ENCODE results near the gene PAPOLG.
"Not testable (repeated sequence)": the region's sequence is repeated elsewhere in the genome, so short reads cannot be mapped to it uniquely, and the experiment has no call there.

The PAPOLG gene

DNA sequence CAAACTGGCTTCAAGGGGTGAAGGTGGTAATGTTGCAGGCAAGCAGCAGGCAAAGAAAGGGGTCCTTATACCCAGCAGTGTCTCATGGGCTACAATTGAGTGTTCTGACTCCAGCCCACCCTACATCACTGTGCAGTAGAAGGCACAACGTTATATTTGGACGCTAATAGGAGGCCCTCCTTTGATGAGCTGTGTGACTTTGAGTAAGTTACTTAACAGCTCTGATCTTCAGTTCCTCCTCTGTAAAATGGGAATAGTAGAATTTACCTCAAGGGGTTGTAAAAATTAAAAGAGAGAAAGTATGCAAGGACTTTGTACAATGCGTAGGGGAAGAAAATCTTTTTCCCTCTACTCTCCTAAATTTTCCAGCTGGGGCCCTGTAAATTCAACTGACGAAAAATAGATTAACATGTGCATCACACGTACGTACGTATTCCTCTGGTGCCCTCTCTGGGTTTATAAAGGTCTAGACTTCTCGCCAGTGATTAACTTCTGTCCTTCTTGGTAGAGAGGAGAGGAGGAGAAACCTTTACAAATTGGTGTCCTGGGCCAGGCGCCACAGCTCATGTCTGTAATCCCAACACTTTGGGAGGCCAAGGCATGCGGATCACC is 67.7 kb downstream of the PAPOLG start:
- DNase-seq (ENCODE audit: low read depth): no peak

DNA sequence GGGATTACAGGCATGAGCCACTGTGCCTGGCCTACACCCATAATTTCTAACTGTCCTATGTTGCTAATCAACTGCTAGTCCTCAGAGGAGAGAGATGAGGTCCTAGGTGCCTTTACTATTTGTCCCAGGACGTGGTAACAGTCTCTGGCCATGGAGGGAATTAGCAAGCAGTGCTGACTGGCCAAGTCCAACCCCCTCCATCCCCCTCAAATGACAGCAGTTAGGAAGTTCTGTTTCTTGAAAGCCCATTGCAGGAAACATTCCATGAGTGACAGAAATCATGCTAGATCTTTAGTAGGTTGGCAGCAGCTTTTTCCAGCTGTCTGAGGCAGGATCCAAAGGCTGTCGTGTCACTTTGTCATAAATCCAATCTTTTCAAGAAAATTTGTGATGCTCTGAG is 69.6 kb downstream of the PAPOLG start:
- no peak for DNase-seq (ENCODE audit: low read depth)

DNA sequence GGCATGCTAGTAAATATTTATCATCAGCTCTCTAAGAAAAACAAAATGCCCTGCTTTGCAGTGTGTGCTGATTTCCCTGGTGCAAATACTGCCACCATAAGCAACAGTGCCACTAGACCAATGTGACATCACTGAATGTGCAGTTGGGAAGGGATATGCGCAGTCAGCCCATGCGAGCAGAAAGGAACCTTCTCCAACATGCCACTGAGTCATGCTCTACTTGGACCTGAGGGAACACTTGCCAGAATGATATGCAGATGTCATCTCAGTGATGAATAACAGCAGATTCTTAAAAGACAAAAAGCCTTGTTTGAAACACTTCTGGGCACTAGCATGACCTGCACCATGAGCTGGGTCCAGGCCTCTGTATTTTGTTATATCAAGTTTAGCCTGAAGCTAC is 70.0 kb downstream of the PAPOLG start:
- DNase-seq (ENCODE audit: low read depth): no peak

DNA sequence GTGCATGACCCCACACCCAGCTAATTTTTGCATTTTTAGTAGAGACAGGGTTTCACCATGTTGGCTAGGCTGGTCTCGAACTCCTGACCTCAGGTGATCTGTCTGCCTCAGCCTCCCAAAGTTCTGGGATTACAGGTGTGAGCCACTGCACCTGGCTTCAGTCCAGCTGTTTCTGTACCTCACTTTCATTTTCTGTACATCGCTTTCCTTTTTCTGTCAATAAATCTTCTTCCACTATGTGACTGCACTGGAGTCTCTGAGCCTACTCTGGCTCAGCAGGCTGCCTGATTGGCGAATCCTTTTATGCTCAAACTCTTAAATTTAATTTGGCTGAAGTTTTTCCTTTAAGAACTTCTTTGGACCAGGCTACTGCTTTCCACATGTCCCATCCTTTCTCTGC is 70.8 kb downstream of the PAPOLG start:
- not testable (repeated sequence) for DNase-seq (ENCODE audit: low read depth)

DNA sequence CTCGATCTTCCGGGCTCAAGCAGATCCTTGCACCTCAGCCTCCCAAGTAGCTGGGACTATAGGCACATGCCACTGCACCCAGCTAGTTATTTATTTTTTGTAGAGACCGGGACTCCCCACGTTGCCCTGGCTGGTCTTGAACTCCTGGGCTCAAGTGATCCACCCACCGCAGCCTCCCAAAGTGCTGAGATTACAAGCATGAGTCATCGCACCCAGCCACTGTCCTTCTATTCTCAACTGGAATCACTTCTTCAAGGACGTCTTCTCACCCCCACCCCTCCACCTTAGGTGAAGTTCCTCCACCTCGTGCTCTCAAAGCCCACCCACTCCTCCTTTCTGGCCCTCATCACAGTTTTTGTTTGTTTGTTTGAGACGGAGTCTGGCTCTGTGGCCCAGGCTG is 71.3 kb downstream of the PAPOLG start:
- no peak for DNase-seq (ENCODE audit: low read depth)

DNA sequence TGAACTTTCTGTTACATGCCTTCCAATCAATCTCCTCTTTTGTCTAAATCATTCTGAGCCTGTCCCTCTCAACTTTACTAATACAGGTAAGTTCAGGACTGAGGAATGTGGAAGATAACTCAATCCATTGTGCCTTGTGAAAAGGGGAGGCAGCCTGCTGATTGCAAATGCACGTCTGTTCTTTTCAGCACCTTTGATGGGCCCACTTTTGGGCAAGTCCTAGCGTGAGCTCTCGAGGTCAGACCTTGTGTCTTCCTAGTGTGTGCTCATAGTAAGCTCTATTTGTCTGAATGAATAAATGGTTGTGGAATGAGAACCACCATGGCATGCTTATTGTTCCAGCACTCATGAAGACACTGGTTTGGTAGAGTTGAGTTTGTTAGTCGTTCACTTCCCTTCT is 74.9 kb downstream of the PAPOLG start:
- no peak for DNase-seq (ENCODE audit: low read depth)

DNA sequence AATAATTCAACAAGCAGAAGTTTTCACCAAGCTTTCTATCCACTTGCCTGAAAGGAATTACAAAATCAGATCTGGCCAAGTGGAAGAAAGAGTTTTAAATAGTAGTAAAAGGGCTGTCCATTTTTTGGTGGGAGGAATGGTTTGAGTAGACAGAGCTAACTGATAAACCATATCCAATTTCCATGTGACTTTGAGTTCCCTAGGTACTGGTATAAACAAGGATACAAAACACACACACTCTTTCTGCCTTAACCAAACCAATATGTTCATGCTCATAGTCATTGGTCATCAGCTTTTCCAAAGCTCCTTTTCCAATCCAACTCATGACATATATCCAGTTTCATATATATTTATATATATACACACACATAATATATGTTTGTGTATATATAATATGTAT is 75.9 kb downstream of the PAPOLG start:
- DNase-seq (ENCODE audit: low read depth): no peak

DNA sequence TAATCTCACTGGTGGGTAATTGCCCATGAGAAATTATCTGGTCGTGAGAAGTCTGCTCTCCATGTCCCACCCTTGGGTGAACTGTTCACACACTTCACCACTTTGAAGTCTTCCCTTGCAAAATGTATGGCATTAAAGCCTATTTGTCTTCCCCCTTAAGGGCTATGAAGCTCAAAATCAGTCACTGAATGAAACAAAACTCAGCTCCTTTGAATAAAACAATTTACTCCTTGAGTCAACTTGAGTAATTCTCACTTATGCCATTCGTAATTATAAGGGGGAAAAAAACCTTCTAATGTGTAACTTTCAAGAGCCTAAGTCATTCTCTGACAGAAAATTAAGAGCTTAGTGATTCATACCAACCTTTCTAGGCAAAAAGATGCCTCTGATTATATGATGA is 76.6 kb downstream of the PAPOLG start:
- DNase-seq (ENCODE audit: low read depth): no peak

DNA sequence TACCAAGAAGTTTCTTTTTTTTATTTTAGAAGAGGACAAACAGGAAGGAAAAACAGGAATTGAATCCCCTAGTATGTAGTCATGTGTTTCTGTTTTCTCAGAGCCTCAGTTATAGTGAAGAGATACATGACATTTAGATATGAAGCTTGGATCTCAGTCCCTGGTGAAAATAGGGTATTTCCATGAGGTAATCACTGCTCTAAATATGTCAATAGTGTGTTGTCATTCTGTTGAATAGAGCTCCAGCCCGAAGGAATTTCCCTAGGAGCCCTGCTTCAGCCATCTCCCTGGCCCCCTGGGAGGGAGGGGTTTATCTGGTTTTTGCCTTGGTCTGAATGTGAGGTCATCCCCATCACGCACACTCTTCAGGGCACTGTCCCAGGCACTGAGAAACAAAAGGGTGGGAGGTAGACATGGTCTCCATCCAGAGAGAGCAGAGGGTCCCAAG is 78.2 kb downstream of the PAPOLG start:
- DNase-seq (ENCODE audit: low read depth): no peak

DNA sequence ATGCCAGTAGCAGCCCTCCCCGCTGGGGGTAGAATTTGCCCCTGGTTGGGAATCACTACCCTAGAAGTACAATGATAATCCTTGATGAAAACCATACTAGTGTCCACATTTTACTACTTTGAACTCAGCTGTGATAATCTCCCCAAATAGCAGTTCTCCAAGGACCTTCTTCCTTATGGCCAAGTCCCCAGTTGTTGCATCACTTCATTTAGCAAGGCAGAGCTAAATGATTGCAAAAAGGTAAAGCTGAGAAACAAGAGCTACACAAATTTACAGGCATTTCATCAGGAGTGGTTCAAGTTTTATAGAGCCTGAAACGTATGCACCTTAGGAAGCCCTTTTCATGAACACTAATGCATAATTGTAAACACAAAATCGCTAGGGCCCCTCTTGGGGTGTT is 80.4 kb downstream of the PAPOLG start:
- no peak for DNase-seq (ENCODE audit: low read depth)

DNA sequence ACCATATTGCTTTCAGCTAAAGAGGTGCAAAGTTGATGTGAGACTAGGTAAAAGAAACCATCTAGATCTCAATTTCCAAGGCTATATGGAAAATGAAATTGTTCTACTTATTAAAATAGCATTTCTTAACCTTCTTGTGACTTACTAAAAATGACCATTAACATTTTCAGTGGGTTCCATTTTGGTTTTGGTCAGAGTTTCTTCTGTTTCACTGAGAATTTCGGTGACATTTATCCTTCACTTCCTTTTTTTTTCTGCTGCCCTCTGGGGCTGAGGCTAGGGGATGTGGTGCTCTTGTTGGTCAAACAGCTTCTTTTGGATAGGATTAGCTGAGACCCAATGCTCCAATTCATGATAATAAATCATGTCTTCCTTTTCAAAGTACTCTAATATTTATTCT is 81.1 kb downstream of the PAPOLG start:
- DNase-seq (ENCODE audit: low read depth): no peak

DNA sequence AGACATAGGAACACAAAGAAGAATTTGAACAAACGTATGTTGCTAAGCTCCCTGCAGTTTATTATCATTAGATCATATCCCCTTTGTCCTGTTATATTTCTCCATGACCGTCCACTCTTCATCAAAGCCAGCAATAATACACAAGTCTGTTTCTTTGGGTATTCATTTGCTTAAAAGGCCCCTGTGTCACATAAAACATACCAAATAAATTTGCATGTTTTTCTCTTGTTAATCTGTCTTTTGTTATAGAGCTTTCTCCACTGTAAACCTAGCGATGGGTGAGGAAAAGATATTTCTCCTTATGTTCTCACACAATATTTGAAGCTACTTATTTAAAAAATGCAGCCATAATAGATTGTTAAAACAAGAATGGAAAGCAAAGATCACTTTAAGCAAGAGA is 82.4 kb downstream of the PAPOLG start:
- no peak for DNase-seq (ENCODE audit: low read depth)

DNA sequence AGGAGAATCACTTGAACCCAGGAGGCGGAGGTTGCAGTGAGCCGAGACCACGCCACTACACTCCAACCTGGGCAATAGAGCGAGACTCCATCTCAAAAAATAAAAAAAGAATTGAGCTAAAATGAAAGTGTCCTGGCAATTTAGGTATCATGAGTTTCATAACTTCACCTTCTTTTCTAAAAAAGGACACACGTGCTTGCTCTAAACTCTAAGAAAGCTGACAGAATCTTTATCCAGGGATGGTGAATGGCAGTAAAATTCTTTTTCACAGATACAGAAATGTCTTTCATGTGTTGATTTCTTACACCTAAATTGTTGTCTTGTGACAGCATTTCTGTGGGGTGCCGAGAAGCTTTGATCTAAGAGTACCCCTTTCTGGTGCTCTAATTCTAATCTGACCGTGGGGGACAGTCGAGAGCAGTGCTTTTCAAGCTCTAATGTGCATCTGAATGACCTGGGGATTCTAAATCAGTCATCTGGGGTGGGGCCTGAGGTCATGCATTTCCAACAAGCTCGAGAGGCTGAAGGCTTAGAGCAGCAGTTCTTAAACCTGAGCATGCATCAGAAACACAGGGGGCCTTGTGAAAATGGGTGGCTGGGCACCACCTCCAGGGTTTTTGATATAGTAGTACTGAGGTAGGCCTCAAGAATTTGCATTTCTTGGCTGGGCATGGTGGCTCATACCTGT is 83.2 kb downstream of the PAPOLG start:
- DNase-seq (ENCODE audit: low read depth): no peak

DNA sequence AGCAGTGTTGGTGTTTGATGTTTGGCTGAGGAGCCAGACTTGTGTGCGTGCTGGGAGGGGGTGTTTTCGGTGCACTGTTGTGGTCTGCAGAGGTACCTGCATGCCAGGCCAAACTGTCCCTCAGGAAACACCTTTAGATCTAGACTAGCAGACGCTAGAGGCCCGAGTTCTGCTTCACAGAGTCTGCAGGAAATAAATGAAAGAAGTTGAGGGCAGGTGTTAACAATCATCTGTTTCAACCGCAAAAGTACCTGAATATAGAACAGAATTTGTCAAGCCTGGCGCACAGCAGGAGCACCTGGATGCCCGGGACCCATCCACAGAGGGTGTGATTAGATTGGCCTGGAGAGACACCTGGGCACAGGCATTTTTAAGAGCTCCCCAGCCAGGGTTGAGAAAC is 84.8 kb downstream of the PAPOLG start:
- no peak for DNase-seq (ENCODE audit: low read depth)

DNA sequence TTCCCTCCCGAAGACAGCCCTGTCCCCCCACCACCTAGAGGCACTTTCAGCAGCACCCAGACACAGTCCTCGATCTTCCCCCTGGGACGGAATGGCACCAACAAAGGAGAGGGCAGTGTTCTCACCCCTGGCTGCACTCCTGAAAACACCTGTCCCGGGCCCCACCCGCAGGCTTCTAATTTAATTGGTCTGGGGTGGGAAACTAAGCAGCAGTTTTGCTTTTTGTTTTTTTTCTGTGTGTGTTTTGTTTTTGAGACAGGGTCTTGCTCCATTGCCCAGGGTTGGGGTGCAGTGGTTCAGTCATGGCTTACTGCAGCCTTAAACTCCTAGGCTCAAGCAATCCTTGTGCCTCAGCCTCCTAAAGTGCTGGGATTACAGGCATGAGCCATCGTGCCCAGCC is 86.9 kb downstream of the PAPOLG start:
- no peak for DNase-seq (ENCODE audit: low read depth)

DNA sequence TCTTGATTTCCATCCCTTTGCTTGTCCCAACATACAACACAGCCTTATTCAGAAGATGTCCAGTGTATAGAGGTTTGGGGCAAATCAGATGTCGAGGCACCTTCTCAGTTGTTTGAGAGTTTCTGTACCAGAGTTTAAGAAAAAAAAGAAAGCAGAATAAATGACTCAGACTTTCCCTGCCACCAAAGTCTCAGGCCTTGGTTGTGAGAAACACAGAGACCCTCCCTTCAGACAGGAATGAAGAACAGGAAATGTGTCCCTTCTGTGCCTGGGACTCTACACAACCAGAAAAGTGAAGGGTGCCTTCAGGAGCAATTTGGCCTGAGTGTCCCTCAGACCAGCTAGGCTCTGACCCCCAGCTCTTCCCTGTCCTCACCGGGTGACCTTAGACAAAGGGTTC is 88.0 kb downstream of the PAPOLG start:
- DNase-seq (ENCODE audit: low read depth): no peak

DNA sequence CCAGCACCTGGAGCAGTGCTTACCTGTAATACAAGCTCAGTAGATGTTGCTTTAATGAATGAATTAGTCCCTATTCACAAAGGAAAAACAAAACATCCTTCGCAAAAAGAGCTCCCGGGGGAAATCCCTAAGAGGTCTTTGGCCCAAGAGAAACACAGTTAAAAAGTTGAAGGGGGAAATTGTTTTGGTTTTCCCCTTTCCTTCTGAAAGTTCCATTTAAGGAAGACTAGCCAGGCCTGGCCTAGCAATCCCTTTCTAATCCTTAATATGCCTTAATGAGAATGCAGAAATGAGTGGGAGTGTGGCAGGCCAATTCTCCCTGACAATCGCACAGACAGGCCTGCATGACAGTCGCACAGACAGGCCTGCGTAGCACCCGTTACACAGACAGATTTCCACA is 91.8 kb downstream of the PAPOLG start:
- DNase-seq (ENCODE audit: low read depth): no peak

Data from activated T-helper 9 cell treated with anti-CD3 and anti-CD28 coated beads, Interleukin-2, amount 50 U/mL, for 16 hours (primary cell).